ENCODE measurements around the gene RARRES2. TPM values are rescaled to one million over a fixed set of nuclear protein-coding genes. Genes with fewer than 3 reads are reported as not detected.

RARRES2 gene
- total and polyA plus RNA-seq, 2 of the 13 experiments (the other 11 are each of a cell fraction or from before 2014, with no cell fraction given) = 134 to 172 TPM

DNA sequence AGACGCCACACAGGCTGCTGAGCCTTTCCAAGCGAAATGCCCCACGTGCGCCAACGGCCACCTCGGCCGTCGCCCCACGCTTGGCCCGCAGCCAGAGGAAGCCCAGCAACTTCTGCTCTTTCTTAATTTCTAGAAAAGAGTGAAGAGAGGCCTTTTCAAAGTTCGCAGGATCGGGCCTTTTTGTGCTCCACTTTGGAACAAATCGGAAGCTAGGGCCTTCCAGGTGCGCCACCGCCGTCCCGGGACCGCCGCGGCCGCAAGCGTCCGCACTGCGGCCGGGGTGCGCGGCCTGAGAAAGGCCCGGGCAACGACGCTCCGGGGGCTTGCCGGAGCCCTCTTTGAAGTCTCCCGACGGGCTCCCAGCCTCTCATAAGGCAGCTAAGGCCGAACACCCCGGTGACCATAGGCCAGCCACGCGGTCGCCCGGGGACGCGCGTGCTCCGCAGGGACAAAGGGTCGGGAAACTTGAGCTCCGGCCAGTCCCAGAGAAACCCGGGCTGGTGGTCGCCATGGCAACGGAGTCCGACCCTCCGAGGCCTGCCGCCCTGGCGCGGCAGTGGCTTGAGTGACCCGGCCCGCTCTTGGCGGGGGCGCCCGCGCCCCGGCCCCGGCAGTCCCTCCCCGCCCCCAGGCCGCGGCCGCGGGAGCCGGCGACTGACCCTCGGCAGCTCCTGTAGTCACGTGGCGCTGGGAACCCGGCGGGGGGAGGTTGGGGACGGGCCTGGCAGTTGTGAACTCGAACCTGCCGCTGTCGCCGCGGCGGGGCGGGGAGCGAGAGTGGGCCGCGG is 26.9 kb upstream of the RARRES2 start, which contains the start of gene REPIN1 (continued):
- TF ChIP-seq SOX6 (IDR thresholded peaks at IDR 0.05) (no peak), SOX6 (CRISPR knock-in tag; IDR thresholded peaks at IDR 0.05) (peak; percentile 52; the same call in 1 of the 2 replicates), SAP130 (CRISPR knock-in tag; IDR thresholded peaks at IDR 0.05; ENCODE audit: low read depth) (peak; percentile 68), ZNF652 (CRISPR knock-in tag; IDR thresholded peaks at IDR 0.05; ENCODE audit: borderline replicate concordance, low read depth) (no peak), ZC3H4 (CRISPR knock-in tag; IDR thresholded peaks at IDR 0.05; ENCODE audit: borderline replicate concordance) (peak; percentile 29; the same call in 1 of the 2 replicates), ZNF282 (IDR thresholded peaks at IDR 0.05; ENCODE audit: partially characterized antibody) (no peak), U2AF2 (IDR thresholded peaks at IDR 0.05; ENCODE audit: low read depth, low read length) (no peak), EP300 (IDR thresholded peaks at IDR 0.05; ENCODE audit: low read depth in 2 of 2, low read length in 2 of 2) (peak; percentile 43 to 49; a peak in 2 of 4 replicates), EP300 (CRISPR knock-in tag; IDR thresholded peaks at IDR 0.05; ENCODE audit: borderline replicate concordance) (no peak), BRD4 (CRISPR knock-in tag; IDR thresholded peaks at IDR 0.05) (peak; percentile 76), MEIS1 (CRISPR knock-in tag; IDR thresholded peaks at IDR 0.05; ENCODE audit: borderline replicate concordance) (peak; percentile 66; the same call in 1 of the 2 replicates), SOX13 (IDR thresholded peaks at IDR 0.05) (no peak), SOX13 (CRISPR knock-in tag; conservative IDR thresholded peaks at IDR 0.05 in 1 of 2, IDR thresholded peaks at IDR 0.05 in 1 of 2) (no peak), TCF7 (IDR thresholded peaks at IDR 0.05; ENCODE audit: low read depth) (peak; percentile 71), ZNF83 (CRISPR knock-in tag; IDR thresholded peaks at IDR 0.05; ENCODE audit: borderline replicate concordance) (no peak)
- TF ChIP-seq, protein P1, sequence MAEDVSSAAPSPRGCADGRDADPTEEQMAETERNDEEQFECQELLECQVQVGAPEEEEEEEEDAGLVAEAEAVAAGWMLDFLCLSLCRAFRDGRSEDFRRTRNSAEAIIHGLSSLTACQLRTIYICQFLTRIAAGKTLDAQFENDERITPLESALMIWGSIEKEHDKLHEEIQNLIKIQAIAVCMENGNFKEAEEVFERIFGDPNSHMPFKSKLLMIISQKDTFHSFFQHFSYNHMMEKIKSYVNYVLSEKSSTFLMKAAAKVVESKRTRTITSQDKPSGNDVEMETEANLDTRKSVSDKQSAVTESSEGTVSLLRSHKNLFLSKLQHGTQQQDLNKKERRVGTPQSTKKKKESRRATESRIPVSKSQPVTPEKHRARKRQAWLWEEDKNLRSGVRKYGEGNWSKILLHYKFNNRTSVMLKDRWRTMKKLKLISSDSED (CRISPR knock-in tag; IDR thresholded peaks at IDR 0.05) = no peak
- TF ChIP-seq, protein P2, sequence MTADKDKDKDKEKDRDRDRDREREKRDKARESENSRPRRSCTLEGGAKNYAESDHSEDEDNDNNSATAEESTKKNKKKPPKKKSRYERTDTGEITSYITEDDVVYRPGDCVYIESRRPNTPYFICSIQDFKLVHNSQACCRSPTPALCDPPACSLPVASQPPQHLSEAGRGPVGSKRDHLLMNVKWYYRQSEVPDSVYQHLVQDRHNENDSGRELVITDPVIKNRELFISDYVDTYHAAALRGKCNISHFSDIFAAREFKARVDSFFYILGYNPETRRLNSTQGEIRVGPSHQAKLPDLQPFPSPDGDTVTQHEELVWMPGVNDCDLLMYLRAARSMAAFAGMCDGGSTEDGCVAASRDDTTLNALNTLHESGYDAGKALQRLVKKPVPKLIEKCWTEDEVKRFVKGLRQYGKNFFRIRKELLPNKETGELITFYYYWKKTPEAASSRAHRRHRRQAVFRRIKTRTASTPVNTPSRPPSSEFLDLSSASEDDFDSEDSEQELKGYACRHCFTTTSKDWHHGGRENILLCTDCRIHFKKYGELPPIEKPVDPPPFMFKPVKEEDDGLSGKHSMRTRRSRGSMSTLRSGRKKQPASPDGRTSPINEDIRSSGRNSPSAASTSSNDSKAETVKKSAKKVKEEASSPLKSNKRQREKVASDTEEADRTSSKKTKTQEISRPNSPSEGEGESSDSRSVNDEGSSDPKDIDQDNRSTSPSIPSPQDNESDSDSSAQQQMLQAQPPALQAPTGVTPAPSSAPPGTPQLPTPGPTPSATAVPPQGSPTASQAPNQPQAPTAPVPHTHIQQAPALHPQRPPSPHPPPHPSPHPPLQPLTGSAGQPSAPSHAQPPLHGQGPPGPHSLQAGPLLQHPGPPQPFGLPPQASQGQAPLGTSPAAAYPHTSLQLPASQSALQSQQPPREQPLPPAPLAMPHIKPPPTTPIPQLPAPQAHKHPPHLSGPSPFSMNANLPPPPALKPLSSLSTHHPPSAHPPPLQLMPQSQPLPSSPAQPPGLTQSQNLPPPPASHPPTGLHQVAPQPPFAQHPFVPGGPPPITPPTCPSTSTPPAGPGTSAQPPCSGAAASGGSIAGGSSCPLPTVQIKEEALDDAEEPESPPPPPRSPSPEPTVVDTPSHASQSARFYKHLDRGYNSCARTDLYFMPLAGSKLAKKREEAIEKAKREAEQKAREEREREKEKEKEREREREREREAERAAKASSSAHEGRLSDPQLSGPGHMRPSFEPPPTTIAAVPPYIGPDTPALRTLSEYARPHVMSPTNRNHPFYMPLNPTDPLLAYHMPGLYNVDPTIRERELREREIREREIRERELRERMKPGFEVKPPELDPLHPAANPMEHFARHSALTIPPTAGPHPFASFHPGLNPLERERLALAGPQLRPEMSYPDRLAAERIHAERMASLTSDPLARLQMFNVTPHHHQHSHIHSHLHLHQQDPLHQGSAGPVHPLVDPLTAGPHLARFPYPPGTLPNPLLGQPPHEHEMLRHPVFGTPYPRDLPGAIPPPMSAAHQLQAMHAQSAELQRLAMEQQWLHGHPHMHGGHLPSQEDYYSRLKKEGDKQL (CRISPR knock-in tag; IDR thresholded peaks at IDR 0.05; ENCODE audit: low read depth) = no peak
- TF ChIP-seq, protein P3, sequence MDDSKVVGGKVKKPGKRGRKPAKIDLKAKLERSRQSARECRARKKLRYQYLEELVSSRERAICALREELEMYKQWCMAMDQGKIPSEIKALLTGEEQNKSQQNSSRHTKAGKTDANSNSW (CRISPR knock-in tag; IDR thresholded peaks at IDR 0.05; ENCODE audit: borderline replicate concordance) = peak; percentile 67; the same call in 1 of the 2 replicates
- TF ChIP-seq, protein P4, sequence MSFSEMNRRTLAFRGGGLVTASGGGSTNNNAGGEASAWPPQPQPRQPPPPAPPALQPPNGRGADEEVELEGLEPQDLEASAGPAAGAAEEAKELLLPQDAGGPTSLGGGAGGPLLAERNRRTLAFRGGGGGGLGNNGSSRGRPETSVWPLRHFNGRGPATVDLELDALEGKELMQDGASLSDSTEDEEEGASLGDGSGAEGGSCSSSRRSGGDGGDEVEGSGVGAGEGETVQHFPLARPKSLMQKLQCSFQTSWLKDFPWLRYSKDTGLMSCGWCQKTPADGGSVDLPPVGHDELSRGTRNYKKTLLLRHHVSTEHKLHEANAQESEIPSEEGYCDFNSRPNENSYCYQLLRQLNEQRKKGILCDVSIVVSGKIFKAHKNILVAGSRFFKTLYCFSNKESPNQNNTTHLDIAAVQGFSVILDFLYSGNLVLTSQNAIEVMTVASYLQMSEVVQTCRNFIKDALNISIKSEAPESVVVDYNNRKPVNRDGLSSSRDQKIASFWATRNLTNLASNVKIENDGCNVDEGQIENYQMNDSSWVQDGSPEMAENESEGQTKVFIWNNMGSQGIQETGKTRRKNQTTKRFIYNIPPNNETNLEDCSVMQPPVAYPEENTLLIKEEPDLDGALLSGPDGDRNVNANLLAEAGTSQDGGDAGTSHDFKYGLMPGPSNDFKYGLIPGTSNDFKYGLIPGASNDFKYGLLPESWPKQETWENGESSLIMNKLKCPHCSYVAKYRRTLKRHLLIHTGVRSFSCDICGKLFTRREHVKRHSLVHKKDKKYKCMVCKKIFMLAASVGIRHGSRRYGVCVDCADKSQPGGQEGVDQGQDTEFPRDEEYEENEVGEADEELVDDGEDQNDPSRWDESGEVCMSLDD (CRISPR knock-in tag; IDR thresholded peaks at IDR 0.05; ENCODE audit: borderline replicate concordance) = no peak
- TF ChIP-seq, protein P5, sequence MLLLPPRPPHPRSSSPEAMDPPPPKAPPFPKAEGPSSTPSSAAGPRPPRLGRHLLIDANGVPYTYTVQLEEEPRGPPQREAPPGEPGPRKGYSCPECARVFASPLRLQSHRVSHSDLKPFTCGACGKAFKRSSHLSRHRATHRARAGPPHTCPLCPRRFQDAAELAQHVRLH (CRISPR knock-in tag; IDR thresholded peaks at IDR 0.05; ENCODE audit: borderline replicate concordance, low read depth) = no peak

All from HepG2 (cell line).